ENCODE measurements around the gene SPTBN1.
A peak's percentile ranks its signal among the peaks of the same experiment; 100 is the strongest.

SPTBN1 gene

DNA sequence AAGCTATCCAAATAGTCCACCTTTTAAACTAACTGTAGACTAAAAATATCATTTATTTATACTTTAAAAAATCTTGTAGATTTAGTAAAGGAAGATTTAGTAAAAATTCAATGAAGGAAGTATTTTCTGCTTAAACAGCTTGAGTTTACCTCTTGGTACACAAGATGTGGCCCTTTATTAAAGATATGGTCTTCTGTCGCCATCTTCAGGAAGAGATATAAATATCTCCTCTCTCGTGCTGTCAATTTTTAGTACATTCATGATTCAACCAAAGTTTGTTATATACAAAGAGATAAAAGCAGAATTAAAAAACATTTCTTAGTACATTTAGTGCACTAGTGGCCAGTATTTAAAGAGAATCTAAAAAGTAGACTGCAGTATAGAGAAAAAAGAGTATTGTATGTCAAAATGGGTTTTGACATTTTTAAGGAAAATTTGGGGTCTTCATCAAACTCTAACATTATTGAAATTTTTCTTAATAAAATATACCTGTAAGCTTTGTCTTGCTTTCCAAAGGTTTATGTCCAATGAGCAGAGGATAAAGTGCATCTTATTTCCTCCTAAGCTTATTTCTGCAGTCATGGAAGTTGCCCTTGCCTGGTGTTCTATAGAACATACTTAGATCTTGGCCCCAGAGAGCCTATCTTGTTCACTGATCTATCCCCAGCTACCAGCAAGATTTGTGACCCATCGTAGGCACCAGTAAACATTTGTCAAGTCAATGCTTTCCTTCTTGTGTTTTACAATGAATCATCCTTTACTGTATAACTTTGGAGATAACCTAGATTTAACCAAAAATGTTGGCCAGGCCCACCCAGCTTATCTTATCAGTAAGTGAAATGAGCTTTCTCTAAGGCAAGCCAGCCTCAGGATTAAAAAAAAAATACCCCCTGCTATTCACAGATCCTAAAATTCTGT lies 248.8 kb downstream of the SPTBN1 start:
- Histone ChIP-seq H3K9ac (ENCODE audit: low read depth, low read length, poor library complexity, severe bottlenecking) (no peak overlapping the region), H2AFZ (ENCODE audit: low read length) (no peak overlapping the region), H3F3A (ENCODE audit: low read depth) (no peaks in the 10 kb centered on the region), H3K27me3 (ENCODE audit: insufficient read depth, low read length, poor library complexity, severe bottlenecking) (no peaks in the 10 kb centered on the region), H3K4me3 (ENCODE audit: low read length, poor library complexity, severe bottlenecking) (no peak overlapping the region), H3K4me2 (ENCODE audit: low read depth, low read length, poor library complexity, severe bottlenecking) (no peak overlapping the region), H3K36me3 (ENCODE audit: insufficient read depth, low read length) (no peaks in the 10 kb centered on the region), H3K4me1 (ENCODE audit: insufficient read depth, low read length, poor library complexity, severe bottlenecking) (no peaks in the 10 kb centered on the region), H3K9me3 (ENCODE audit: insufficient read depth, low read depth, low read length) (no peaks in the 10 kb centered on the region), H3K9me2 (replicated peaks; ENCODE audit: low read depth, low read length) (no peaks in the 10 kb centered on the region), H4K20me1 (ENCODE audit: insufficient read depth, low read length, poor library complexity, severe bottlenecking) (no peaks in the 10 kb centered on the region), H3K79me2 (ENCODE audit: insufficient read depth, low read length) (no peaks in the 10 kb centered on the region)
- no peak for TF ChIP-seq EZH2phosphoT487 (IDR thresholded peaks at IDR 0.05; ENCODE audit: borderline replicate concordance)
- TF ChIP-seq, protein P1, sequence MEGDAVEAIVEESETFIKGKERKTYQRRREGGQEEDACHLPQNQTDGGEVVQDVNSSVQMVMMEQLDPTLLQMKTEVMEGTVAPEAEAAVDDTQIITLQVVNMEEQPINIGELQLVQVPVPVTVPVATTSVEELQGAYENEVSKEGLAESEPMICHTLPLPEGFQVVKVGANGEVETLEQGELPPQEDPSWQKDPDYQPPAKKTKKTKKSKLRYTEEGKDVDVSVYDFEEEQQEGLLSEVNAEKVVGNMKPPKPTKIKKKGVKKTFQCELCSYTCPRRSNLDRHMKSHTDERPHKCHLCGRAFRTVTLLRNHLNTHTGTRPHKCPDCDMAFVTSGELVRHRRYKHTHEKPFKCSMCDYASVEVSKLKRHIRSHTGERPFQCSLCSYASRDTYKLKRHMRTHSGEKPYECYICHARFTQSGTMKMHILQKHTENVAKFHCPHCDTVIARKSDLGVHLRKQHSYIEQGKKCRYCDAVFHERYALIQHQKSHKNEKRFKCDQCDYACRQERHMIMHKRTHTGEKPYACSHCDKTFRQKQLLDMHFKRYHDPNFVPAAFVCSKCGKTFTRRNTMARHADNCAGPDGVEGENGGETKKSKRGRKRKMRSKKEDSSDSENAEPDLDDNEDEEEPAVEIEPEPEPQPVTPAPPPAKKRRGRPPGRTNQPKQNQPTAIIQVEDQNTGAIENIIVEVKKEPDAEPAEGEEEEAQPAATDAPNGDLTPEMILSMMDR (conservative IDR thresholded peaks at IDR 0.05; ENCODE audit: low read length): peak; percentile 79

DNA sequence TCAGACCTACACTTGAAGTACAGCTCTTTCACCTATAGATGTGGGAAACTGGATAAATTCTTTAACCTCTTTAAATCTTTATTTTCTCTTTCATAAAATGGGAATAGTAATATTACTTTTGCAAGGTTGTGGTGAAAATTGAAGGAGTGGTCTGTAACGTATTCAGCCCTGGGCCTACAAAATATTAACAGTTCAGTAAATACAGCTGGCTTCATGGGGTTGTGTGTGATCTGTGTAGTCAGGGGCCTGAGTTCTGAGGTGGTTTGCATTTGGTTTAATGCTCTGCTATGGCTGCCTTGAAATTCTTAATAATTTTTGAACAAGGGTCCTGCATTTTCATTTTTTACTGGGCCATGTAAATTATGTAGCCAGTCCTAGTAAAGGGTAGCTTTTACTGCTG lies 250.5 kb downstream of the SPTBN1 start:
- H3K9me3 ChIP-seq (ENCODE audit: insufficient read depth, low read depth, low read length): no peaks in the 10 kb centered on the region
- no peaks in the 10 kb centered on the region for H3K9me2 ChIP-seq (replicated peaks; ENCODE audit: low read depth, low read length)
- H3K9ac ChIP-seq (ENCODE audit: low read depth, low read length, poor library complexity, severe bottlenecking): no peak overlapping the region
- H3K36me3 ChIP-seq (ENCODE audit: insufficient read depth, low read length): no peaks in the 10 kb centered on the region
- H3K4me2 ChIP-seq (ENCODE audit: low read depth, low read length, poor library complexity, severe bottlenecking): no peak overlapping the region
- no peak overlapping the region for H2AFZ ChIP-seq (ENCODE audit: low read length)
- no peaks in the 10 kb centered on the region for H3K4me1 ChIP-seq (ENCODE audit: insufficient read depth, low read length, poor library complexity, severe bottlenecking)
- no peaks in the 10 kb centered on the region for H3F3A ChIP-seq (ENCODE audit: low read depth)
- H3K4me3 ChIP-seq (ENCODE audit: low read length, poor library complexity, severe bottlenecking): no peak overlapping the region
- no peaks in the 10 kb centered on the region for H3K27me3 ChIP-seq (ENCODE audit: insufficient read depth, low read length, poor library complexity, severe bottlenecking)
- no peaks in the 10 kb centered on the region for H3K79me2 ChIP-seq (ENCODE audit: insufficient read depth, low read length)
- TF ChIP-seq EZH2phosphoT487 (IDR thresholded peaks at IDR 0.05; ENCODE audit: borderline replicate concordance): no peak
- TF ChIP-seq, protein P1 (conservative IDR thresholded peaks at IDR 0.05; ENCODE audit: low read length): no peak
- no peaks in the 10 kb centered on the region for H4K20me1 ChIP-seq (ENCODE audit: insufficient read depth, low read length, poor library complexity, severe bottlenecking)

DNA sequence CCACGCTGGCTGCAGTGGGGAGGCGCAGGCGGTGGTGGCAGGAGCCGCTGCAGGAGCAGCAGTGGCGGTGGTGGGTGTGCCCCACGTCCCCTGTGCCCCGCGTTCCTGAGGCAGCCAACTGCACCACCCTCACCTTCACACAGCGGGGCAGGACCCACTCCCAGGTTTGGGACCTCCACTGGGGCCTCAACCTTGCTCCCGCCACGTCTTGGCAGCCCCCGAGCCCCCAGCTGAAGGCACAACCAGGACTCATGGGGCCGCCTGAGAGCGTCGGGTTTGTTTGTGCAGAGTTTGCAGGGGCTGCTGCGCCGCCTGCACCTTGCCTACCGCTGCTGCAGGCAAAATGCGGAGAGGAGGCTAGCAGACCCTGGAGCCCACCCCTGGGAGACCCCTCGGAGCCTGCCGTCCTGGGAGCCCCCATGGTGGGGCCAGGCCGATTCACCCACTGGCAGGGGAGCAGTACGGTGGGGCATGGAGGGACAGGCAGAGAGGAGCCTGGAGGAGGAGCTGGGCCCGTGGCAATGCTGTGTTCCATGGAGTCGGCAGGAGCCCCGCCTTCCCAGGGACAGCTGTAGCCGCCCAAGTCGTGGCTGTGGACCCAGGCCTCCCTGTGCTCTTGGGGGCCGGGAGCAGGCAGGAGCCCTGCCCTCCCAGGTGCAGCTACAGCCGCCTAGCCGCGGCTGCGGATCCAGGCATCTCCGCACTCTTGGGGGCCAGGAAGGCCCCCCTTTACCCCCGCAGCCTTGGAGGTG lies 252.6 kb downstream of the SPTBN1 start:
- Histone ChIP-seq H3K79me2 (ENCODE audit: insufficient read depth, low read length) (no peaks in the 10 kb centered on the region), H3K36me3 (ENCODE audit: insufficient read depth, low read length) (no peaks in the 10 kb centered on the region), H3K4me3 (ENCODE audit: low read length, poor library complexity, severe bottlenecking) (no peak overlapping the region), H3K27me3 (ENCODE audit: insufficient read depth, low read length, poor library complexity, severe bottlenecking) (no peaks in the 10 kb centered on the region), H3K9me2 (replicated peaks; ENCODE audit: low read depth, low read length) (no peaks in the 10 kb centered on the region), H3K4me1 (ENCODE audit: insufficient read depth, low read length, poor library complexity, severe bottlenecking) (no peaks in the 10 kb centered on the region), H3K9ac (ENCODE audit: low read depth, low read length, poor library complexity, severe bottlenecking) (no peak overlapping the region), H3K9me3 (ENCODE audit: insufficient read depth, low read depth, low read length) (no peaks in the 10 kb centered on the region), H2AFZ (ENCODE audit: low read length) (peak overlapping the region; percentile 59; the same call in 1 of the 2 replicates), H3F3A (ENCODE audit: low read depth) (no peaks in the 10 kb centered on the region), H4K20me1 (ENCODE audit: insufficient read depth, low read length, poor library complexity, severe bottlenecking) (no peaks in the 10 kb centered on the region), H3K4me2 (ENCODE audit: low read depth, low read length, poor library complexity, severe bottlenecking) (no peak overlapping the region)
- TF ChIP-seq, protein P1 (conservative IDR thresholded peaks at IDR 0.05; ENCODE audit: low read length): no peak
- TF ChIP-seq EZH2phosphoT487 (IDR thresholded peaks at IDR 0.05; ENCODE audit: borderline replicate concordance): no peak
